GM18867 (cell line): Measurements from ENCODE around the gene NDC1.
"Not testable (repeated sequence)": the region's sequence is repeated elsewhere in the genome, so short reads cannot be mapped to it uniquely, and the experiment has no call there.

ENCODE experiments used
- ATAC-seq: cut with Tn5 transposase; IDR thresholded peaks from one replicate; pipeline ENCODE4 v1.9.1; 2021; ENCODE audit warnings: mild to moderate bottlenecking, moderate library complexity; ENCODE audit not compliant: unreplicated experiment

The NDC1 gene, protein sequence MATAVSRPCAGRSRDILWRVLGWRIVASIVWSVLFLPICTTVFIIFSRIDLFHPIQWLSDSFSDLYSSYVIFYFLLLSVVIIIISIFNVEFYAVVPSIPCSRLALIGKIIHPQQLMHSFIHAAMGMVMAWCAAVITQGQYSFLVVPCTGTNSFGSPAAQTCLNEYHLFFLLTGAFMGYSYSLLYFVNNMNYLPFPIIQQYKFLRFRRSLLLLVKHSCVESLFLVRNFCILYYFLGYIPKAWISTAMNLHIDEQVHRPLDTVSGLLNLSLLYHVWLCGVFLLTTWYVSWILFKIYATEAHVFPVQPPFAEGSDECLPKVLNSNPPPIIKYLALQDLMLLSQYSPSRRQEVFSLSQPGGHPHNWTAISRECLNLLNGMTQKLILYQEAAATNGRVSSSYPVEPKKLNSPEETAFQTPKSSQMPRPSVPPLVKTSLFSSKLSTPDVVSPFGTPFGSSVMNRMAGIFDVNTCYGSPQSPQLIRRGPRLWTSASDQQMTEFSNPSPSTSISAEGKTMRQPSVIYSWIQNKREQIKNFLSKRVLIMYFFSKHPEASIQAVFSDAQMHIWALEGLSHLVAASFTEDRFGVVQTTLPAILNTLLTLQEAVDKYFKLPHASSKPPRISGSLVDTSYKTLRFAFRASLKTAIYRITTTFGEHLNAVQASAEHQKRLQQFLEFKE

GRCh38 chr1:53837924-53838653 is at the start of gene NDC1:
Gene NDC1, minus strand, starts transcription at chr1:53838296. Its CDS starts 35 bp downstream, at chr1:53838261.
- peak; percentile 82 for ATAC-seq

DNA sequence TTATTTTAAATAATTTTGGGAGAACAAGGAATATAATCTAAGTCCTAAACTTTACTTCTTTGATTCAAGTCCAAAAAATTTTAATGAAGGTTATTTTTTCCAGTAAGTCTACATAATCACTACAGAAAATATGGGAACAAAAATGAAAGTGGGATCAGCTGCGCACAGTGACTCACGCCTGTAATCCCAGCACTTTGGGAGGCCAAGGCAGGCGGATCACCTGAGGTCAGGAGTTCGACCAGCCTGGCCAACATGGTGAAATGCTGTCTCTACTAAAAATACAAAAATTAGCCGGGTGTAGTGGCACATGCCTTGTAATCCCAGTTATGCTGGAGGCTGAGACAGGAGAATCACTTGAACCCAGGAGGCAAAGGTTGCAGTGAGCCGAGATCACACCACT is 45.5 kb upstream of the NDC1 start:
- not testable (repeated sequence) for ATAC-seq

GRCh38 chr1:53881853-53882252 is 43.8 kb upstream of the NDC1 start:
- ATAC-seq = not testable (repeated sequence)

DNA sequence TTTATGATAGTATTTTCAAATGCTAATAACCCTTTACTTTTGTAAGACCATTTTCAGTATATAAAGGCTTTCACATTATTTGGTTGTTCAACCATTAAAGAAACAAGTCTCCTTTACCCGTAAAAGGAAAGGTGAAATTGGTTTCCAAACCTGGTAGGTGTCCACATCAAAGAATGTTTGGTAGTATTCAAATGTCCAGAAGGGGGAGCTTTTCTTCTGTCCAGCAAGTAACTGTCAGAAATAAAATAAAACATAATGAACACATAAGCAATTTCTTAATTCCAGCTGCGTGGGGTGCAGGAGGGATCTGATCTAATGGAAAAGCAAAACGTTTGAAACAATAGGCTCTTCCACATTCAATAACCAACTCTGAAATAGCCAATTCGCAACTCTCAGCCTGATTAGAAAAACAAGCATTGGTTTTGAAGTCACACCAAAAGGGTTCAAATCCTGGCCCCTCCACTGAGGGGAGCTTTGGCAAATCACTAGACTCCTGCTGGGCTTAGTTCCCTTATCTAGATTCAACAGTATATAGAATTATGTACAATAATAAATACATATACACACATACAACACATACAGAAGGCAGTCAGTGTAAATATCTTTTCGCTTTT is 40.5 kb upstream of the NDC1 start:
- no peak for ATAC-seq

GRCh38 chr1:53875150-53875549 is 37.1 kb upstream of the NDC1 start:
- not testable (repeated sequence) for ATAC-seq

- no peak for ATAC-seq
These were observed 33.8 kb upstream of the NDC1 start for GRCh38 chr1:53871773-53872484.

- ATAC-seq = no peak
These were observed 33.1 kb upstream of the NDC1 start for GRCh38 chr1:53871221-53871620.

GRCh38 chr1:53869454-53870117 is 31.5 kb upstream of the NDC1 start:
- ATAC-seq = no peak

- no peak for ATAC-seq
These were observed 30.5 kb upstream of the NDC1 start for GRCh38 chr1:53868565-53868964.

GRCh38 chr1:53862507-53862906 is 24.4 kb upstream of the NDC1 start:
- no peak for ATAC-seq

GRCh38 chr1:53860967-53861411 is 22.9 kb upstream of the NDC1 start:
- ATAC-seq = no peak

DNA sequence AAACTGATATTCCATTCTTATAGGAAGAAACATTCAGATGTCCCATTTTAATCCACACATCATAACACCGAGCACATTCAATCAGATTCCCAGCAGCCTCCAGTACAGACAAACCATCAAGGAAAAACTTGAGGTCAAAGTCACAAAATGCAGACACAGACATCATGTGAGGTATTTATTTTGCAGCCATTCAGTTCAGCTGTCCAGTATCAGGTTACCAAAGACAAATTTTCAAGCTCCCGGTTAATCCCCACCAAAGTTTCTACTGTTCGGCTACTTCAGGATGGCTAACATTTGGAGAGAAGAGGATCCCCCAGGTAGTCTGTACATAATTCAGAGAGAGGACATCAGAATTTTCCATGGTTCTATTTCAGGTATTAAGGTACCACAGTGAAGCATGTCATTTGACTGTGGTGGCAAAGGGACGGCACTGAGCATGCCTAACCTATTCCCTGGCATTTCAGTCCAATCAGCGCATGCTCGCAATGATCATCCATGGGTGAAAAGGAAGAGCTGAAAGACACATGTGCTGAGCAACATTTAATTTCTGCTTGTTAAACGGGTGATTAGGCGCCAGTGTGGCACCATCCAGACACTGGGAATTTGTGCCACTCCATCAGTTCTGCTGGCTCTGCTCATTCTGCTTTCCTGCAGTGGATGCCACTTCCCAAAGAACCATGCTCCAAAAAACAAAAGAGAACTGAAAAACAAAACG is 13.6 kb upstream of the NDC1 start:
- ATAC-seq = no peak

- ATAC-seq = no peak
These were observed 12.1 kb upstream of the NDC1 start for GRCh38 chr1:53850082-53850673.

- ATAC-seq = no peak
These were observed 9.9 kb upstream of the NDC1 start for GRCh38 chr1:53847980-53848379.

- ATAC-seq = no peak
These were observed 4.3 kb upstream of the NDC1 start for GRCh38 chr1:53842347-53842746.

- ATAC-seq = no peak
These were observed 518 bp upstream of the NDC1 start for GRCh38 chr1:53838654-53838974.

DNA sequence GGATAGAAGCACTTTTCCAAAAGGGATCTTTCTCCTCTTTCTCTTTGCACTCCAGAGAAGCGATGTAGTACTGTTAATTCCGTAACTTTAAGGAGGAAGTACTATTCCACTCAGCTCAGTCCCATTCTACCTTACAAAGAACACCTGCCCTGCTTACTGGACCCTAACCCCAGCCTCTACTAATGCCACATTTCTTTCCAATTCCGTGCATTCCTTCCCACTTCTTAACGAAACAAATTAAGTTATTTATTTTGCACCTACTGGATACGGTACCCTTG is 511 bp downstream of the NDC1 start:
- ATAC-seq = no peak

GRCh38 chr1:53835491-53835890 is 2.6 kb downstream of the NDC1 start:
- ATAC-seq = no peak

GRCh38 chr1:53834776-53835175 is 3.3 kb downstream of the NDC1 start:
- ATAC-seq = no peak
